CD14-positive monocyte (primary cell): Measurements from ENCODE around the gene VAMP3. TPM values are rescaled to one million over a fixed set of nuclear protein-coding genes. Genes with fewer than 3 reads are reported as not detected.

Experiments used
- DNase-seq, 3 donors: peaks; one replicate each; pipeline ENCODE4 v3.0.0-alpha.2; 2011 to 2022
- H2AFZ ChIP-seq: 2 replicates; pipeline ENCODE4 v1.6.0; 2012; ENCODE audit warnings: mild to moderate bottlenecking, low read depth, low read length, inconsistent platforms; ENCODE audit not compliant: insufficient read depth, poor library complexity, severe bottlenecking
- H3K27ac ChIP-seq, 2 donors: 1 replicate in 1 of 2; 2 replicates in 1 of 2; pipeline ENCODE4 v1.5.1; 2012 to 2013; ENCODE audit warnings: low read length in 2 of 2, control low read depth in 1 of 2, inconsistent platforms in 1 of 2, low read depth in 1 of 2, mild to moderate bottlenecking in 1 of 2
- H3K27me3 ChIP-seq, 2 donors: one replicate each; pipeline versions ENCODE4 v1.6.0 to v1.6.1; 2011 to 2013; ENCODE audit warnings: low read length in 2 of 2; ENCODE audit not compliant: control insufficient read depth in 2 of 2, insufficient read depth in 2 of 2
- H3K36me3 ChIP-seq, 2 donors: replicated peaks in 1 of 2; 1 replicate in 1 of 2; 2 replicates in 1 of 2; pipeline versions ENCODE4 v1.5.1 to v1.6.1; 2012 to 2013; ENCODE audit warnings: low read length in 2 of 2, control low read depth in 1 of 2, inconsistent platforms in 1 of 2, mild to moderate bottlenecking in 1 of 2; ENCODE audit not compliant: insufficient read depth in 2 of 2, control insufficient read depth in 1 of 2
- H3K4me1 ChIP-seq, 2 donors: 1 replicate in 1 of 2; 2 replicates in 1 of 2; pipeline versions ENCODE4 v1.5.1 to v1.6.1; 2012 to 2013; ENCODE audit warnings: low read length in 2 of 2, control low read depth in 1 of 2, inconsistent platforms in 1 of 2, mild to moderate bottlenecking in 1 of 2, moderate library complexity in 1 of 2; ENCODE audit not compliant: insufficient read depth in 2 of 2, control insufficient read depth in 1 of 2
- H3K4me2 ChIP-seq: replicated peaks from 2 replicates; pipeline ENCODE3; 2012; ENCODE audit warnings: low read length, moderate library complexity, mild to moderate bottlenecking; ENCODE audit not compliant: poor library complexity, severe bottlenecking; ENCODE audit errors: extremely low read depth
- H3K4me3 ChIP-seq, 3 experiments: fragments of 200-600 bp in 1 of 3; sonication (generic) in 1 of 3; replicated peaks in 1 of 3; 1 replicate in 2 of 3; 2 replicates in 1 of 3; pipeline ENCODE4 v1.5.1; 2011 to 2013; ENCODE audit warnings: low read length in 3 of 3, mild to moderate bottlenecking in 3 of 3, control low read depth in 2 of 3, low read depth in 2 of 3, inconsistent platforms in 1 of 3, moderate library complexity in 1 of 3
- H3K79me2 ChIP-seq: 2 replicates; pipeline ENCODE4 v1.6.0; 2012; ENCODE audit warnings: mild to moderate bottlenecking, control low read depth, inconsistent platforms, low read length, moderate library complexity; ENCODE audit not compliant: insufficient read depth
- H3K9ac ChIP-seq: 2 replicates; pipeline ENCODE4 v1.6.0; 2017; ENCODE audit warnings: low read length, mild to moderate bottlenecking; ENCODE audit not compliant: insufficient read depth, poor library complexity, severe bottlenecking
- H3K9me3 ChIP-seq, 2 donors: replicated peaks in 1 of 2; 1 replicate in 1 of 2; 2 replicates in 1 of 2; pipeline versions ENCODE4 v1.5.1 to v1.6.1; 2012 to 2013; ENCODE audit warnings: low read length in 2 of 2, control low read depth in 1 of 2; ENCODE audit not compliant: control insufficient read depth in 1 of 2, insufficient read depth in 1 of 2
- H4K20me1 ChIP-seq: 2 replicates; pipeline ENCODE4 v1.6.0; 2012; ENCODE audit warnings: mild to moderate bottlenecking, low read length, control low read depth, moderate library complexity; ENCODE audit not compliant: insufficient read depth
- H3K27ac Mint-ChIP-seq, 7 donors: one replicate each; pipeline ENCODE4 v1.8.0; 2020; ENCODE audit warnings: mild to moderate bottlenecking in 7 of 7, mixed read lengths in 7 of 7, moderate library complexity in 6 of 7, inconsistent platforms in 2 of 7
- H3K27me3 Mint-ChIP-seq, 3 donors: one replicate each; pipeline ENCODE4 v1.8.0; 2021 to 2022; ENCODE audit warnings: low read depth in 3 of 3, mild to moderate bottlenecking in 3 of 3, mixed read lengths in 3 of 3, moderate library complexity in 3 of 3, inconsistent platforms in 1 of 3
- H3K36me3 Mint-ChIP-seq, 2 donors: one replicate each; pipeline ENCODE4 v1.8.0; 2020; ENCODE audit warnings: mixed read lengths in 2 of 2, inconsistent platforms in 1 of 2, mild to moderate bottlenecking in 1 of 2
- H3K4me1 Mint-ChIP-seq: one replicate; pipeline ENCODE4 v1.8.0; 2020; ENCODE audit warnings: mild to moderate bottlenecking, mixed read lengths
- H3K4me3 Mint-ChIP-seq, 2 donors: one replicate each; pipeline ENCODE4 v1.8.0; 2020; ENCODE audit warnings: mild to moderate bottlenecking in 2 of 2, mixed read lengths in 2 of 2, moderate library complexity in 1 of 2
- H3K9me3 Mint-ChIP-seq, 7 donors: one replicate each; pipeline ENCODE4 v1.8.0; 2020 to 2022; ENCODE audit warnings: mixed read lengths in 7 of 7, mild to moderate bottlenecking in 6 of 7, moderate library complexity in 6 of 7, inconsistent platforms in 2 of 7
- CTCF ChIP-seq: fragments of 200-600 bp; IDR thresholded peaks from one replicate; pipeline ENCODE4 v1.8.0; 2022; ENCODE audit warnings: antibody characterized with exemption, mild to moderate bottlenecking
- WGBS: methylation state at CpG from one replicate; pipeline ENCODE4 v1.1.5; 2013; ENCODE audit warnings: missing lambda C conversion rate; ENCODE audit not compliant: insufficient coverage; 5-methylcytosine and 5-hydroxymethylcytosine counted together
- intact Hi-C, 2 donors: fragments of 100-400 bp; cut with micrococcal nuclease; formaldehyde crosslinking; loops; one replicate each; pipeline versions ENCODE4 v1.15.0 to v1.15.1; 2023
- polyA plus RNA-seq, 3 donors: library from polyadenylated mRNA; depleted of rRNA in 1 of 3; unstranded in 2 of 3; stranded (reverse) in 1 of 3; fragments of 300-500 nt in 2 of 3; fragments of >200 nt in 1 of 3; fragmentation: Illumina TruSeq in 2 of 3; gene quantifications; 1 replicate in 2 of 3; 2 replicates in 1 of 3; pipeline ENCODE4 v1.2.3, GENCODE V29; 2012 to 2021

Gene VAMP3
- polyA plus RNA-seq, 3 donors: 106 to 149 (median 138) TPM

DNA sequence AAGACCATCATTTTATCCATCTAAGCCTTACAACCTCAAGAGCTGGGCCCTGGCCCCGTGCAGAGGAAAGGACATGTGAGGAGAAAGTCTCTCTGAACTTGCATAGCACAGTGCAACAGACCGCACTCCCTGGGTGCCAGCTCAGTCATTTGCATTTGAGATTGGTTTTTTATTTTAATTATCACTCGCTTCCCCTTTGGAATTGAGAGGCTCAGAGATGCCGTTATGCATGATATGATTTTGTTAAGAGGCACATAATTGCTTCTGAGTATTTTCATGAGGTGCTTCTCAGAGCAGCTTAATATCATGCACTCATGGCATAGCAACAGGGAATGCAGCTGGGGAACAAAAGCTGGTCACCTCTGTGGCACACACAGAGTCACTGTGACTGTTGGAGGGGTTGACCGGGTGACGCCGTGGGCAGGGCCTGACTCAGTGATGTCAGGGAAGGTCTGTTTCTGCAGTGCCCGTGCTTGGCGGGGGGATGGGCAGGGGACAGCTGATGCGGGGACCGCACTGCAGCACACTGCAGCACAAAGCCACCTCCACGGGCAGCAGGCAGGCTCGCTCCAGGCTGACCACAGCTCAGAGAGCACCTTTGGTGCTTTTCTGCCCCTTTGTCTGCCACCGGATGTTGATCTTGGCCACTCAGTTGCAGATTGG is 43.2 kb upstream of the VAMP3 start:
- H3K27me3 Mint-ChIP-seq: peaks cover 0 to 3% (median 1%) of the 10 kb centered on the region in 3 donors
- H3K4me3 ChIP-seq: no peak overlapping the region
- no peaks in the 10 kb centered on the region for H4K20me1 ChIP-seq
- no peak for DNase-seq
- H3K4me1 ChIP-seq: peaks cover 21 to 23% of the 10 kb centered on the region in 2 donors
- H3K9me3 ChIP-seq: no peaks in the 10 kb centered on the region
- no peaks in the 10 kb centered on the region for H3K79me2 ChIP-seq
- TF ChIP-seq CTCF: no peak
- peaks cover 32% of the 10 kb centered on the region for H3K4me1 Mint-ChIP-seq
- H3K36me3 Mint-ChIP-seq: no peaks in the 10 kb centered on the region
- 84% methylated on average over 13 of the region's 14 CpGs for WGBS
- H3K27ac ChIP-seq: no peak overlapping the region
- no peak overlapping the region for H2AFZ ChIP-seq
- intact Hi-C loops: no loop called here
- H3K27me3 ChIP-seq: no peaks in the 10 kb centered on the region
- H3K4me2 ChIP-seq: no peak overlapping the region
- no peak overlapping the region for H3K27ac Mint-ChIP-seq
- no peaks in the 10 kb centered on the region for H3K36me3 ChIP-seq
- no peaks in the 10 kb centered on the region for H3K9me3 Mint-ChIP-seq
- H3K4me3 Mint-ChIP-seq: no peak overlapping the region
- H3K9ac ChIP-seq: no peak overlapping the region

DNA sequence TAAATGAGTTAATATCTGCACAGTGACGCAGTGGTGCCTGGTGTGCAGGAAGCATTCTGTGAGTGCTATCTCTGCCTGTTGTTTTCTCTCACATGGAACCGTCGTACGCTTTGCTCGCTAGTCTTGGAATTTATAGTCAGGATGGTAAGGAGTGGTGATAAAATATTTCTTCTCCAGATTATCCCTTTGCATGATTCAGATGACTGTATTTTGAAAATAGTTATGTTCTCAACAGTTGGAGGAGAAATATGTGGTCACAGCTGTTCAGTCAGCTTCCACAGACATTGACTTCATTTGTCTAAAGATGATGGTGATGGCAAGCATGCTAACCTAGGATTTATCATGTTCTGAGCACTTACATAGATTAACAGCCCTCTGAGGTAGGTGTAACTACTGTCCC is 41.3 kb upstream of the VAMP3 start:
- Histone ChIP-seq H3K4me1 (peaks cover 21 to 23% of the 10 kb centered on the region in 2 donors), H3K27me3 (no peaks in the 10 kb centered on the region), H2AFZ (no peak overlapping the region), H3K4me2 (no peak overlapping the region), H3K9ac (no peak overlapping the region), H3K9me3 (no peaks in the 10 kb centered on the region), H3K79me2 (no peaks in the 10 kb centered on the region), H3K4me3 (no peak overlapping the region), H3K36me3 (no peaks in the 10 kb centered on the region), H4K20me1 (no peaks in the 10 kb centered on the region), H3K27ac (no peak overlapping the region)
- no peak for DNase-seq
- Mint-ChIP-seq H3K27me3 (peaks cover 0 to 3% (median 1%) of the 10 kb centered on the region in 3 donors), H3K9me3 (no peaks in the 10 kb centered on the region), H3K36me3 (no peaks in the 10 kb centered on the region), H3K4me1 (peaks cover 32% of the 10 kb centered on the region), H3K27ac (no peak overlapping the region), H3K4me3 (no peak overlapping the region)
- WGBS: 100% methylated on average over 1 of the region's 5 CpGs
- TF ChIP-seq CTCF: no peak
- intact Hi-C loops: no loop called here
